HG03066 (cell line): Measurements from ENCODE around the gene GOSR1.
A peak's percentile ranks its signal among the peaks of the same experiment; 100 is the strongest.
"Not testable (repeated sequence)": the region's sequence is repeated elsewhere in the genome, so short reads cannot be mapped to it uniquely, and the experiment has no call there.

Source experiments
- ATAC-seq: cut with Tn5 transposase; IDR thresholded peaks from one replicate; pipeline ENCODE4 v1.9.1; 2021; ENCODE audit warnings: low read depth; ENCODE audit not compliant: unreplicated experiment

Gene GOSR1

DNA sequence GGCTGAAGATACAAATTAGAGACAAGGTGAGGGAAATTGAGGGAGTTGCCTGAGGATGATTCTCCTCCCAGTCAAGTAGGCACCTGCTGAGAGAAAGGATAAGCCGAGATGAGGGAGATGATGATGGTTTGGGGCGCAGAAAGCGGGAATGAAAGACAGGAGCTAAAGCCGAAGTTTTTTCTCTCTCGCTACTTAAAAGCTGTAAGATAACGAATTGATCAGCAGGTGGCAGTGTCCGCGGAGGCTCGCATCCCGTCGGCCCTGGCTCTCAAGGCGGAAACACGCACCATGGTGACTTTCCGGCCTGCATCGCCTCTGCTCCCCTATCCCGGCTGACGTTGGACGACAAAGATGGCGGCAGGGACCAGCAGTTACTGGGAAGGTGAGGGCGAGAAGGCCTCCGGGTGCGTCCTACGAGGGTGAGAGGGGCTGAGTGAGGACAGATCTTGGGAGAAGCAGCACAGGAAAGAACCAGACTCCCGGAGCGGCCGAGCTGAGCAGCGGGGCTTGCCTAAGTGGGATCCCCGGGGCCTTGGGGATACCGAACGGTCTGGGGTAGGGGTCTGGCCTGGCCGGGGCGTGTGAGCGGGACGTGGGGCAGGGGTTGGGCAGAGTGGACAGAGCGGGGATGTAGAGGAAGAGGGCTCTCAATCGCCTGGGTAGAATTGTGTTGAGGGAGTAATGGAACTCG lies at the start of gene GOSR1:
TSS of gene GOSR1 (plus strand) at position 326 of the 691 bp plus-strand sequence. CDS start at position 352, 26 bp downstream.
- peak; percentile 92 for ATAC-seq

- ATAC-seq, result no peak
Observed at GRCh38 chr17:30427611-30428010, 49.6 kb upstream of the GOSR1 start.

GRCh38 chr17:30429155-30429554 lies 48.1 kb upstream of the GOSR1 start:
- no peak for ATAC-seq

DNA sequence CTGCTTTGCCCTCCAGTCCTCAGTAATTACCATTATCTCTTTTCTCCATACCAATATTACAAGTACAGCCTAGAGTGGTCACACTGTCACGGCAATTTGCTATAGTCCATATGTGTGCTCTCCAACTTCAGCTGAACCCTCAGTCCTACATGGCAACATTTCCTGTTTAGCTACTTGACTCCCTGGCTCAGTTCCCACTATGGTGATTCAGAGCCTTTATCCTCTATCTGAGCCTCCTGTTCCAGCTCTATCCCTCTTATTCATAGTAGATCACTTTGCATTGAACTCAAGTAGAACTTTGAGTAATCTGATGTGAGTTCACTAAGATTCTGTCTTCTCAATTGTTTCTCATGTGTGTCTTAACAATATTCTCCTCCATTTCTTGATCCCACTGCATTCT lies 43.7 kb upstream of the GOSR1 start:
- ATAC-seq, result no peak

DNA sequence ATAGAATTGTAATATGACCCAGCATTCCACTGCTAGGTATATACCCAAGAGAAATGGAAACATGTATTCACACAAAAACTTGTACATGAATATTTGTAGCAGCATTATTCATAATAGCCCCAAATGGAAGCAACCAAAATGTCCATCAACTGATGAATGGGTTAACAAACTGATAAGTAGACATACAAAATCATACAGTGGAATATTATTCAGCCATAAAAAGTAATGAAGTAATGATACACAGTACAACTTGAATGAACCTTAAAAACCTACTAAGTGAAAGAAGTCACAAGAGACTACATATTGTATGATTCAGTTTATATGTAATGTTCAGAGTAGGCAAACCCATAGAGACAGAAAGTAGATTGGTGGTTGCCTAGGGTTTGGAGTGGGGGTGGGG lies 40.5 kb upstream of the GOSR1 start:
- ATAC-seq, result no peak

- ATAC-seq, result no peak
Observed at GRCh38 chr17:30443721-30444120, 33.5 kb upstream of the GOSR1 start.

DNA sequence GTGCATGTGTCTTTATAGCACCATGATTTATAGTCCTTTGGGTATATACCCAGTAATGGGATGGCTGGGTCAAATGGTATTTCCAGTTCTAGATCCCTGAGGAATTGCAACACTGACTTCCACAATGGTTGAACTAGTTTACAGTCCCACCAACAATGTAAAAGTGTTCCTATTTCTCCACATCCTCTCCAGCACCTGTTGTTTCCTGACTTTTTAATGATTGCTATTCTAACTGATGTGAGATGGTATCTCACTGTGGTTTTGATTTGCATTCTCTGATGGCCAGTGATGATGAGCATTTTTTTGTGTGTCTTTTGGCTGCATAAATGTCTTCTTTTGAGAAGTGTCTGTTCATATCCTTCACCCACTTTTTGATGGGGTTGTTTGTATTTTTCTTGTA lies 30.6 kb upstream of the GOSR1 start:
- ATAC-seq, result not testable (repeated sequence)

- ATAC-seq, result no peak
Observed at GRCh38 chr17:30449480-30449879, 27.7 kb upstream of the GOSR1 start.

DNA sequence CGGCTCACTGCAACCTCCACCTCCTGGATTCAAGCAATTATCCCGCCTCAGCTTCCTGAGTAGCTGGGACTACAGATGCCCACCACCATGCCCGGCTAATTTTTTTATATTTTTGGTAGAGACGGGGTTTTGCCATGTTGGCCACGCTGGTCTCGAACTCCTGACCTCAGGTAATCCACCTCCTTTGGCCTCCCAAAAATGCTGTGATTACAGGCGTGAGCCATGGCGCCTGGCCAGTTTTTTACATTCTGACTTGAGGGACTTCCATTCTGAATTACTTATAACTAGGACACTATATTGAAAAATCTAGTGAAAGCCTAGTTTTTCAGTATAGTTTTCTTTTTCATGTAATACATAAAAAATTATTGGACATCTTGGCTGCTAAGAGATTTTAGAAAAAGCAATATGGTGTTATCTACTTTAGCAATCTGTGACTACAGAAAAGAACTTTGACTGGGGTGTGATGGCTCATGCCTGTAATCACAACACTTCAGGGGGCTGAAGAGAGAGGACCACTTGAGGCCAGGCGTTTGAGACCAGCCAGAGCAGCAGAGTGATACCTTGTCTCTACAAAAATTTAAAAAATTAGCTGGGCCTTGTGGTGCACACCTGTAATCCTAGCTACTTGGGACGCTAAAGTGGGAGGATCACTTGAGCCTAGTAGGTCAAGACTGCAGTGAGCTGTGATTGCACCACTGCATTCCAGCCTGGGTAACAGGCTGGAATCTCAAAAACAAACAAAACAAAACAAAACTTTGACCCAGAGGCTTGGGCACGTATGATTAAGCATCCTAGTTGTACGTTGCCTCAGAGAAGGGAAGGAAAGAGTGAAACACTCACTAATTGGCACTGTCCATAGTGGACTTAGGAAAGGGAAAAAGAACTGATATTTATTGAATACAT lies 26.8 kb upstream of the GOSR1 start:
- ATAC-seq, result no peak

DNA sequence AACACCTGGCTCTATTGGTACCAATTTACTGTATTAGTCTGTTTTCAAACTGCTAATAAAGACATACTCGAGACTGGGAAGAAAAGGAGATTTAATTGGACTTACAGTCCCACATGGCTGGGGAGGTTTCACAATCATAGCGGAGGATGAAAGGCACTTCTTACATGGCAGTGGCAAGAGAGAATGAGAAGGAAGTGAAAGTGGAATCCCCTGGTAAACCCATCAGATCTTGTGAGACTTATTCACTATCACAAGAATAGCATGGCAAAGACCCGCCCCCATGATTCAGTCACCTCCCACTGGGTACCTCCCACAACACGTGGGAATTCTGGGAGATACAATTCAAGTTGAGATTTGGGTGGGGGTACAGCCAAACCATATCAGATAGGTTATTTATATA lies 22.6 kb upstream of the GOSR1 start:
- no peak for ATAC-seq

- ATAC-seq, result no peak
Observed at GRCh38 chr17:30458371-30458770, 18.8 kb upstream of the GOSR1 start.

GRCh38 chr17:30458797-30459413 lies 18.3 kb upstream of the GOSR1 start:
- ATAC-seq, result not testable (repeated sequence)

DNA sequence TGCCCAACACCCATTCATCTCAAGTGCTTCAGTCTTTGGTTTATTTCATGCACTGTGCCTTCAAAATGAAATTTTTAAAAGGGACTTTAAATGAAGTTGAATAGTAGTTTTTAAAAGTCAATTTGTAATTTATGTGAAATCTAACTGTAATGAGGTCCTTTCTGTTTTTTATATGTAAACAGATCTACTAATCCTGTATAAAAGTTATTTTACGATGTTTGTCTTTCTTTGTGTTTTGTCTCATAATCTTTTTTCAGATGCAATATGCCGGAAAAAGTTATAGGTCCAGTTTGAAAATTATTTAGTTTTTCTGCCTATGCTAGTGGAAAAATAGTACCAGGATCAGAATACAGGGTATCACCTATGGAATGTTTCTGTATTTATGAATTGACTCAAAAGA lies 8.7 kb upstream of the GOSR1 start:
- no peak for ATAC-seq

- no peak for ATAC-seq
Observed at GRCh38 chr17:30472238-30472890, 4.8 kb upstream of the GOSR1 start.

DNA sequence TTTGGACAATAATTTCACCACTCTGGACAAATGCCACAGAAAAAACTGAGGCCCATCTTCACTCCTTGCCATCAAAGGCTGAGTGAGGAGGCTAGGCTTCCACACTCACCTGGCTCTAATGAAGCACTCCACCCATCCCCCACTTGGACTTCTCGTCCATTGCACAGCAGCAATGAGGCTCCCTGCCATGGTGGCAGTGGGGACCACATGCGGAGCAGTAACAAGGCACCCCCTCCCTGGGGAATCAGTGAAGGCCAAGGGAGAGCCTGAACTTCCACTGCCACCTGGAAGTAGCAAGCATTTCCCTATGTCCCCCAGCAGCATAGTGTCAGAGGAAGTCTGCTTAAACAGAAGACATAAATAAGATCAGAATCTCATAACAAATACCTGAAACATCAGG lies 2.0 kb upstream of the GOSR1 start:
- no peak for ATAC-seq

- ATAC-seq, result no peak
Observed at GRCh38 chr17:30476726-30477082, 504 bp upstream of the GOSR1 start.

- ATAC-seq, result no peak
Observed at GRCh38 chr17:30477774-30478115, 537 bp downstream of the GOSR1 start.

- ATAC-seq, result no peak
Observed at GRCh38 chr17:30482555-30482954, 5.3 kb downstream of the GOSR1 start.

DNA sequence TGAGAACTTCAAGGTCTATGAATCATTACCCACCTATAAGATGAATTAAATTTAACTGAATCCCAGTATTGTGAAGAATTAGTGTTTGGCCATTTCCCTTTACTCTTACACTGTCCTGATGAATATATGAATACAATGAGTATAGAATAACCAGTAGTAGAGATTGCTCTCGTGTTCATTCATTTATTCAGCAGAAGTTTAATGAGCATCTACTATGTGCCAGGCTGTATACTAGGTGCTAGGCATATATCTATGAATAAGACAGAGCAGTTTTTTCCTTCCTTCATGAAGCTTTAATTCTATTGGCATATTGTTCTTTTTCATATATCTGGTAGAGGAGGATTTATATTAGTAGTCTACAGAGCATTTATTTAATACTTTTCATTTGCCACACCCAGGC lies 6.0 kb downstream of the GOSR1 start:
- ATAC-seq, result no peak

DNA sequence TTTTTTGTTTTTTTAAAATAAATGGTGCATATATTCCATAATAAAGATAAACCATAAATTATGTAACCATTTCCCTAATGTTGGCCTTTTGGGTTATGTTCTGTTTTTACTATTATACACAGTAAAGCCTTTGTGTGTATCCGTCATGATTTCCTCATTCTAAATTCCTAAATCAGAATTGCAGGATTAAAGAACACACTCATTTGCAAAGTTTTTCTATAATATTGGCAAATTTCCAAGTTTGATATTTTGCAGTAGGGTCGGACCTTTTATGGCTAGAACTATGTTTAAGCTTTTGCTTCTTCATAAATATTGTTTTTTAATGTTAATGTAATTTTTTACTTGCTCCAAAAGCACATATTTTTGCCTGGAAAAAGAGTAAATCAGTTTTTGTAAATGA lies 16.6 kb downstream of the GOSR1 start:
- no peak for ATAC-seq

DNA sequence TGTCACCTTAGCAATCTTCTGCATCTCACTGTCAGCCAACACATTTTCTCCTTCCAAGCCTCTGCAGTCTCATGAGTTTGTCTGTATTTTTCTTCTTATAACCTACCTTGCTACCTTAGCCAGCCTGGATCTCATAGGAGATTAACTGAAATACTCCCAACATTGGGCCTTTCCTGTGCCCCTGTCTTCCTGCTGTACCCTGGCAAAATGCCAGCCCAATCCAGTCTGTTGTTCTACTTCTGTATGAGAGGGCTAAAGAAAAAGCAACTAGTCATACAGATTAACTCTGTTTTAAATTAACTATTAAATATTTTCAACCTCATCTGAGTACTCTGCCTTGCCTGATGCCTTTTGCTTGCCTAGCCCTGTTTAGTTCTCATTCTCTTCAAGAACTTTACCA lies 18.4 kb downstream of the GOSR1 start:
- no peak for ATAC-seq
